ENCODE data around the gene MAPK1IP1L.

DNA sequence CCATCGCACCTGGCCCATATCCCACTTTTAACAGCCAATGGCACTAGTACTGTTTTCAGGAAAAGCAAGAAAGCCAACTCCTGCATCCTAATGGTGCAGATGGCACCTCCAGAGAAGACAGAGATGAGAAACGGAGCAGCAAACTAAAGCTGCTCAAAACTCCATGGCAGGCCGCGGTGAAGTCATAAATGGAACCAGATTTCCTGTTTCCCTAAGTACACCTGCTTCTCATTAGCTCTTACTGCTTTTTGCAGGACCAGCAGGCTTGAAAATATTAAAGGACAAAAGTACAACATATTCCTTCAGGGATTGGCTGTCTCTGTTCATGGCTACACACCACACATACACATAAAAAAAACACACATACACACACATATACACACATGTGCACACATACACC is 40.9 kb downstream of the MAPK1IP1L start:
- TF ChIP-seq POLR2AphosphoS5 (IDR thresholded peaks at IDR 0.05) = no peak
- TF ChIP-seq, protein P1, sequence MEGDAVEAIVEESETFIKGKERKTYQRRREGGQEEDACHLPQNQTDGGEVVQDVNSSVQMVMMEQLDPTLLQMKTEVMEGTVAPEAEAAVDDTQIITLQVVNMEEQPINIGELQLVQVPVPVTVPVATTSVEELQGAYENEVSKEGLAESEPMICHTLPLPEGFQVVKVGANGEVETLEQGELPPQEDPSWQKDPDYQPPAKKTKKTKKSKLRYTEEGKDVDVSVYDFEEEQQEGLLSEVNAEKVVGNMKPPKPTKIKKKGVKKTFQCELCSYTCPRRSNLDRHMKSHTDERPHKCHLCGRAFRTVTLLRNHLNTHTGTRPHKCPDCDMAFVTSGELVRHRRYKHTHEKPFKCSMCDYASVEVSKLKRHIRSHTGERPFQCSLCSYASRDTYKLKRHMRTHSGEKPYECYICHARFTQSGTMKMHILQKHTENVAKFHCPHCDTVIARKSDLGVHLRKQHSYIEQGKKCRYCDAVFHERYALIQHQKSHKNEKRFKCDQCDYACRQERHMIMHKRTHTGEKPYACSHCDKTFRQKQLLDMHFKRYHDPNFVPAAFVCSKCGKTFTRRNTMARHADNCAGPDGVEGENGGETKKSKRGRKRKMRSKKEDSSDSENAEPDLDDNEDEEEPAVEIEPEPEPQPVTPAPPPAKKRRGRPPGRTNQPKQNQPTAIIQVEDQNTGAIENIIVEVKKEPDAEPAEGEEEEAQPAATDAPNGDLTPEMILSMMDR (IDR thresholded peaks at IDR 0.05) = no peak

Data from prostate gland (tissue), 2 donors.